GM19452 (cell line): Measurements from ENCODE around the gene MMP14.
"Not testable (repeated sequence)": the region's sequence is repeated elsewhere in the genome, so short reads cannot be mapped to it uniquely, and the experiment has no call there.

ENCODE experiments used
- ATAC-seq: cut with Tn5 transposase; IDR thresholded peaks from one replicate; pipeline ENCODE4 v1.9.1; 2021; ENCODE audit not compliant: unreplicated experiment

MMP14 gene

DNA sequence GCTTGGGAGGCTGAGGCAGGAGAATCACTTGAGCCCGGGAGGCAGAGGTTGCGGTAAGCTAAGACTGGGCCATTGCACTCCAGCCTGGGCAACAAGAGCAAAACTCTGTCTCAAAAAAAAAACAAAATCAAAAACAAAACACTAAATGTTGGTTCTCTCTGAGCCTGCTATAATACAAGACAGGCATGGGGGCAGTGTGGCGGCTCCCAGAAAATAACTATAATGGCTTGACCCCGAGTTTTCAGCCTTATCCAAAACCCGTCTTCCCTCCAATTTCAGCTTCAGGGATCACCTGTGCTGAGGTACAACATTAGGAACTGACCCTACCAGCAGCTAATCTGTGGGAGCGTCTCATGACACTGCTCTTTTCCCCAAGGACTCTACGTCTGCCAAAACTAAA, 22.0 kb upstream of the MMP14 start:
- ATAC-seq = no peak

DNA sequence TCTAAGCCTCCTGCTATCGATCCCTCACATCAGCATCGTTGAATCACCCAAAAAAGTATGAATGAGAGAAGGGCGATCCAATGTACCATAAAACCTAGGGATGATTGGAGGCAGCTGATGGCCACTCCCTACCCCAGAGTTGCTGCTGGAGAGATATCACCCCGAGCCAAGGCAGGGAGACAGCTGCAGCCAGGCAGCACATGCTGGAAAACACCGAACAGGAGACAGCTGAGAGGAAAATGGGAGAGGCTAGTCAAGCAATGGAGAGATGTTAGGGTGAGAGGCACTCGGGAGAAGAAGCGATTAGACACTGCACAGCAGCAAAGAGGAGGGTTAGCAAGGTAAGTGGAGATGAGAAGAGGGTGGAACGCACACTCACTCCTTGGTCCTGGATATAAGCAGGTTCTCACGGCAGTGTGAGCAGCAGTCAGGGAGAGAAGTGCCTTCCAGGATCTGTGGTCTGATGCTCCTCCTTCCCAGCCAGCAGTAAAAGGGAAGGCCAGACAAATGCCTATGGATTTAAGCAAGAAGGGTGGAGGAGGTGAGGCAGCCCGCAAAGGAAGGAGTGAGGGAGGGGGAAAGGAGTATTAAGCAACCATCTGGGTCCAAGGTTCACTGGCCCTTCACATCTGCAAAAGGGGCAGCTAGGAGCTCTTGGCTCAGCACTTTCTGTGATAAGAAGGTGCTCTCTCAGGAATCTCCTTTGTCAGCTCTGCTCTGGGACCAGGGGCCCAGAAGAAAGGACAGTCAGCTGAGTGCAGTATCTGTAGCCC, 21.3 kb upstream of the MMP14 start, which contains the start of gene SLC7A7:
Gene SLC7A7 (minus strand): TSS at position 495 of the 773 bp plus-strand sequence. CDS start 2,037 bp downstream, outside the sequence.
- no peak for ATAC-seq

- ATAC-seq = no peak
Observed at GRCh38 chr14:22819151-22819988, 17.0 kb upstream of the MMP14 start.

GRCh38 chr14:22820731-22821130, 15.7 kb upstream of the MMP14 start:
- ATAC-seq = no peak

GRCh38 chr14:22821193-22822015, 15.0 kb upstream of the MMP14 start:
- ATAC-seq = no peak

- ATAC-seq = no peak
Observed at GRCh38 chr14:22822016-22822570, 14.3 kb upstream of the MMP14 start.

GRCh38 chr14:22822571-22823098, 13.8 kb upstream of the MMP14 start:
- ATAC-seq = peak; percentile 53

- ATAC-seq = no peak
Observed at GRCh38 chr14:22824711-22825359, 11.6 kb upstream of the MMP14 start.

DNA sequence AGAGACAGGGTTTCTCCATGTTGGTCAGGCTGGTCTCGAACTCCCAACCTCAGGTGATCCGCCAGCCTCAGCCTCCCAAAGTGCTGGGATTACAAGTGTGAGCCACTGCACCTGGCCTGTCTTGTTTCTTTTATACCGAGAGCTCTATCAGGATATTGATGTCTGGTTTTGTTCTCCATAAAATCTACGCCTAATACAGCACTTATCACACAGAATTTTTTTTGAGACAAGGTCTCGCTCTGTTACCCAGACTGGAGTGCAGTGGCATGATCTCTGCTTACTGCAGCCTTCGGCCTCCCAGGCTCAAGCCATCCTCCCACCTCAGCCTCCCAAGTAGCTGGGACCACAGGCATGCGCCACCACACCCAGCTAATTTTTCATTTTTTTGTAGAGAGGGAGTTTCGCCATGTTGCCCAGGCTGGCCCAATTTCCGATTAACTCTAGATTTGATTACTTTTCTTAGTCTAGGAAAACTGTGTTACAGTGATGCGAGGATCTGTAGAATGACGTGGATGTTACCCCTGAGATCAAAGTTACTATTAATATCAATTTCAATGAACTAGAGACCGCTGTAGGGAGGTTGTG, 7.2 kb upstream of the MMP14 start:
- ATAC-seq = not testable (repeated sequence)

- ATAC-seq = peak; percentile 85
Observed at GRCh38 chr14:22829661-22830442, 6.5 kb upstream of the MMP14 start, which contains the start of gene MRPL52. MRPL52 (plus strand) TSS chr14:22829887; CDS start chr14:22829913, 26 bp downstream.

- no peak for ATAC-seq
Observed at GRCh38 chr14:22830443-22831010, 5.9 kb upstream of the MMP14 start.

- ATAC-seq = no peak
Observed at GRCh38 chr14:22835505-22835904, 880 bp upstream of the MMP14 start.

GRCh38 chr14:22837114-22837749, 847 bp downstream of the MMP14 start:
- no peak for ATAC-seq

DNA sequence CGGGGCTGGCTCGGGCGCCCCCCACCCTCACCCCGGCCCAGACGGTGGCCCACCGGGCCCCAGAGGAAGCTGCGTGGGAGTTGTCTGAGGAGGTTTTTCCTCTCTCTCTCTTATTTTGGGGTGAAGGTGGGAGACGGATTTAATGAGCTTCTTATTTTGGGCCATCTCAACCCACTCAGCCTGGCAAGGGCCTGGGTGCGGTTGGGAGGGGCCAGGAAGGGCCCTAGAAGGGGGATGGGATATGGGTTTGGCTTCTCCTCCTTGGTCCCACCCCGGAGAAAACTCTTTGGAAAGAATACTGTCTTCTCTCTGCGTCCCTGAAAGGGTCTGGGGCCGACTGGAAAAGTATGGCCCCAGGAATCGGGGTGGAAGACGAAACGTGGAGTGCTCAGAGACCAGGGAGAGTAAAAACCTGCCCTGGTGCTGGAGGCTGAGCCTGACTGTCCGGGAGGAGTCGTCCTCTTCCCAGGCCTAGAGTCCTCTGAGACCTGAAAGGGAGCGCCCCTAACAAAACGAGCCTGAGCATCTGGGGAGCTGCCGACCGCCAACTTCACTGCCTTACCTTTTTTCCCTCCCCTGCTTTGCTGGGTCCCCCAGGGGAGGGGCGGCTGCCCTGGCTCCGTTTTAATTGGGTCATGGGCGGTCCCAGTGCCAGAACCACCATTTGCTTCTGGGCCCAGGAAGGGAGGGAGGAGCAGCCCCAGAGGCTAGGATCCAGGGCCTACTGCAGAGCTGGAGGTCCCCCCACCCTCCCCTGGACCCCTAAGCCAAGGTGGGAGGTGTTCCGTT, 1.6 kb downstream of the MMP14 start:
- ATAC-seq = no peak

- ATAC-seq = no peak
Observed at GRCh38 chr14:22838631-22839041, 2.3 kb downstream of the MMP14 start.

GRCh38 chr14:22839159-22839779, 2.9 kb downstream of the MMP14 start:
- no peak for ATAC-seq

DNA sequence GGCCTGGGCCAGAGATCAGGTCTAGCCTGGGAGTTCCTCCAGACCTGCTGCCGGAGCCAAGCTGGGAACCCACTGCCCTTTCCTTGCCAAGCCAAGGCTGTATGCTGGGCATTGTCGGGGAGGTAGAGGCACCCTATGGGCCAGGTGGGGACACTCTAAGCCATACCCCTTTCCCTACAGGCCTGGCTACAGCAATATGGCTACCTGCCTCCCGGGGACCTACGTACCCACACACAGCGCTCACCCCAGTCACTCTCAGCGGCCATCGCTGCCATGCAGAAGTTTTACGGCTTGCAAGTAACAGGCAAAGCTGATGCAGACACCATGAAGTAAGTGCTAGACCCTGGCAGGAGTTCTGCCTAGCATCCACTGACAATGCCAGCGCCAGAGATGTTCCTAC, 4.9 kb downstream of the MMP14 start:
- ATAC-seq = no peak
